ENCODE data around the gene PDE9A.
A peak's percentile ranks its signal among the peaks of the same experiment; 100 is the strongest.
"Not testable (repeated sequence)": the region's sequence is repeated elsewhere in the genome, so short reads cannot be mapped to it uniquely, and the experiment has no call there.

PDE9A gene

GRCh38 chr21:42807938-42808613, 154.7 kb downstream of the PDE9A start:
- DNase-seq: no peak

DNA sequence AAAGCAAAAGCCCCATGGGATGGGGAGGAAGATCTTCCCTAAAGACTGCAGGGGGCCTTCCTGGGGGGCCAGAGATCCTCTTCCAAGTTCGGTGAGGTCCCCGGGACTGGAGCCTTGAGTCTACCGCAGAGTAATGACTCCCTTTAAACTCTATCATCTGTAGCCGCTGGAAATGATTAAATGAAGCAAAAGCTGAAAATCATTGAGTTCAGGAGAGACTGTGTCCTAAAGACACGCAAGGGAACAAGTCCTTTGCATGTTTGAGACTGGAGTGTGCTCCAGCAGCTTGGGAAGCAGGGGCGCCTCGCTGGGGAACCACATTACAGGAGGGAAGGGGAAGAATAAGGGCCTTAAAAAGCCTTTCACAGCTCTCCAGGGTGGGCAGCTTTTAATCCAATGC, 155.8 kb downstream of the PDE9A start:
- no peak for DNase-seq

- DNase-seq: no peak
Measured at GRCh38 chr21:42809577-42810475, 156.4 kb downstream of the PDE9A start.

GRCh38 chr21:42811960-42812359, 158.5 kb downstream of the PDE9A start:
- no peak for DNase-seq

DNA sequence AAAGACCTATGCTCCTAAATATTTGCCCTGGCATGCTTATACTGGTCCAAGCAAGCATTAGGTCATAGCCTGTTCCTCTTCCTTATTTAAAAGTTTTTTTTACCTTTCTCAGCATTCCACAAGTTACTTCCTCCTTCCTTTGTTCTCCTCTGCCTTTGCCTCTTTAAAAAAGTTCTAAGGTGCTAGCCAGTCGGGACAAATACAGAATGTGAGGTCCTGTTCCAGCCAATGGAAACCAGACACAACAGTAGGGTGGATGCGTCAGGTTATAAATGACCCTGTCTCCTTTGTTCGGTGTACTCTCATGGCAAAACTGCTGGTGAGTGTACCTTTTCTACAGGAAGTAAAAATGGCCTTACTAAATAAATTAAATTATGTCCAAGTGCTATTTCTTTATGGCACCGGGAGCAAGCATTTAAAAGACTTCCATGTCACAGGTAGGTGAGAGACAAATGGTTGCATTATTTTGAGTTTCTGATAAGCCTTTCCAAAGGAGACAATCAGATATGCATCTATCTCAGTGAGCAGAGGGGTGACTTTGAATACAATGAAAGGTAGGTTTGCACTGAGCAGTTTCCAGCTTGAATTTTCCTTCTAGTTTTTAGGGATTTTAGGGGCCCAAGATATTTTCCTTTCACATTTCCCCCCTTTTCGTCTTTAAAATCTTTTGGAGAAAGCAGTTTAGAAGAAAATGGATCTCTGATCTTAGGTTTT, 159.3 kb downstream of the PDE9A start:
- DNase-seq: not testable (repeated sequence)

DNA sequence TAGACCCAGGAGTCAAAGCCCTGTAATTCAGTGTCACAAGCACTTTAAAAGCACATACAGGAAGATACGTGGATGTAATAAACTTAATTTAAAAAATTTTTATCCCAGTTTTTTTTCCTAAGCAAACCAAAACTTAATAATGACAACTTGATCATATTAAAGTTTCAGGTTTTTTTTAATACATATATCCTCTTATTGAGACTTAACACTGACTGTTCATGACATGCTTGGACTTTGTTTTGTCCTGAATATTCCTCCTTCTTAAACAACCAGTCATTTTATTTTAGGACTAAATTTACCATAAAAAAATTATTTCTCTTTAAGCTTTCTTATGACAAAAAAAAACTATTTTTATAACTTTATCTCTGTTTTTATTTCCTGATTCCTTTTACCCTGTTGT, 161.8 kb downstream of the PDE9A start:
- no peak for DNase-seq

GRCh38 chr21:42818328-42818749, 164.9 kb downstream of the PDE9A start:
- peak; percentile 5 for DNase-seq

DNA sequence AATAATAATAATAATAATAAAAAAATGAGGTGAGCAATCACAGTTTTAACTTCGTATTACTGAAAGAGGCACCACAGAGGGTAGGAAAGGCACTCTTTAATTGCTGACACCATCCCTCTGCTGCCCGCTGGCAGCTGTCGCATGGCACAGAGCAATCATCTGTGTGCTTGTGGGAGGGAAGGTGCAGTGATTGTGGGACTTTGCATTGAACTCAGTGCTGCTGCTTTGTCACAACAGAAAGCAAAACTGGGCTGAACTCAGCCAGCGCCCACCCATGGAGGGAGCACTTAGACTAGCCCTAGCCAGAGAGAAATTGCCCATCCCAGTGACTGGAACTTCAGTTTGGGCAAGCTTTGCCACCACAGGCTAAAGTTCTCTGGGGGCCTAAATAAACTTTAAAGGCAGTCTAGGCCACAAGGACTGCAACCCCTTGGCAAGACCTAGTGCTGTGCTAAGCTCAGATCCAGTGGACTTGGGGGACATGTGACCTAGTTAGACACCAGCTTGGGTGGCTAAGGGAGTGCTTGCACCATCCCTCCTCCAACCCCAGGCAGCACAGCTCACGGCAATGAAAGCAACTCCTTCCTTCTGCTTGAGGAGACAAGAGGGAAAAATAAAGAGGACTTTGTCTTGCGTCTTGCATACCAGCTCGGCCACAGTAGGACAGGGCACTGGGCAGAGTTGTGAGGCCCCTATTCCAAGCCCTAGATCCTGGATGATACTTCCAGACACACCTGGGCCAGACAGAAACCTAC, 166.6 kb downstream of the PDE9A start:
- DNase-seq: no peak

GRCh38 chr21:42820616-42821465, 167.4 kb downstream of the PDE9A start:
- no peak for DNase-seq

Data from NCI-H1694 (cell line).